GM23338 (cell line): ENCODE data around the gene VIP. TPM values are rescaled to one million over a fixed set of nuclear protein-coding genes. Genes with fewer than 3 reads are reported as not detected.
"Not testable (repeated sequence)": the region's sequence is repeated elsewhere in the genome, so short reads cannot be mapped to it uniquely, and the experiment has no call there.

Experiments used
- ATAC-seq: fragments of 200-7000 bp; cut with Tn5 transposase; 3 replicates; pipeline ENCODE4 v1.9.1; 2020
- DNase-seq: peaks from one replicate; pipeline ENCODE4 v3.0.0-alpha.2; 2015; ENCODE audit warnings: low spot score
- H2AFZ ChIP-seq: fragments of 200-600 bp; sonication (generic); 2 replicates; pipeline ENCODE4 v1.8.0; 2016; ENCODE audit warnings: antibody characterized with exemption, mild to moderate bottlenecking, moderate library complexity
- H3F3A ChIP-seq: fragments of 200-600 bp; sonication (generic); replicated peaks from 2 replicates; pipeline ENCODE4 v1.8.0; 2017; ENCODE audit warnings: antibody characterized with exemption, mixed run types, low read depth
- H3K27ac ChIP-seq: fragments of 200-600 bp; sonication (generic); 2 replicates; pipeline ENCODE4 v1.6.1; 2016; ENCODE audit warnings: low read depth
- H3K27me3 ChIP-seq: fragments of 200-600 bp; sonication (generic); 2 replicates; pipeline ENCODE4 v1.8.0; 2016; ENCODE audit warnings: mild to moderate bottlenecking, mixed run types, moderate library complexity; ENCODE audit not compliant: insufficient read depth
- H3K36me3 ChIP-seq: fragments of 200-600 bp; sonication (generic); 2 replicates; pipeline ENCODE4 v1.8.0; 2016; ENCODE audit warnings: mild to moderate bottlenecking; ENCODE audit not compliant: insufficient read depth
- H3K4me1 ChIP-seq: fragments of 200-600 bp; sonication (generic); 2 replicates; pipeline ENCODE4 v1.8.0; 2016; ENCODE audit warnings: mild to moderate bottlenecking, moderate library complexity; ENCODE audit not compliant: insufficient read depth
- H3K4me2 ChIP-seq: fragments of 200-600 bp; sonication (generic); 2 replicates; pipeline ENCODE4 v1.7.1; 2017; ENCODE audit warnings: mixed run types
- H3K4me3 ChIP-seq: fragments of 200-600 bp; sonication (generic); 2 replicates; pipeline ENCODE4 v1.6.1; 2016; ENCODE audit warnings: mixed run types
- H3K79me2 ChIP-seq: fragments of 200-600 bp; sonication (generic); replicated peaks from 2 replicates; pipeline ENCODE4 v1.8.0; 2017; ENCODE audit warnings: mild to moderate bottlenecking; ENCODE audit not compliant: insufficient read depth
- H3K9me2 ChIP-seq: fragments of 200-600 bp; sonication (generic); 2 replicates; pipeline ENCODE4 v1.8.0; 2017; ENCODE audit not compliant: insufficient read depth
- H4K20me1 ChIP-seq: fragments of 200-600 bp; sonication (generic); replicated peaks from 2 replicates; pipeline ENCODE4 v1.8.0; 2017; ENCODE audit warnings: mild to moderate bottlenecking; ENCODE audit not compliant: insufficient read depth
- H3K27ac Mint-ChIP-seq: 2 replicates; pipeline ENCODE4 v1.8.0; 2020; ENCODE audit warnings: inconsistent platforms, mild to moderate bottlenecking, moderate library complexity, mixed read lengths
- H3K27me3 Mint-ChIP-seq: 3 replicates; pipeline ENCODE4 v1.8.0; 2022; ENCODE audit warnings: low read depth, mild to moderate bottlenecking, moderate library complexity, mixed read lengths, inconsistent platforms; ENCODE audit not compliant: insufficient read depth, poor library complexity
- H3K36me3 Mint-ChIP-seq: 3 replicates; pipeline ENCODE4 v1.8.0; 2021; ENCODE audit warnings: low read depth, mild to moderate bottlenecking, inconsistent platforms, moderate library complexity, mixed read lengths
- H3K4me1 Mint-ChIP-seq: 3 replicates; pipeline ENCODE4 v1.8.0; 2020; ENCODE audit warnings: mild to moderate bottlenecking, inconsistent platforms, mixed read lengths
- H3K4me3 Mint-ChIP-seq: 3 replicates; pipeline ENCODE4 v1.8.0; 2021; ENCODE audit warnings: moderate library complexity, mild to moderate bottlenecking, inconsistent platforms, mixed read lengths
- H3K9me3 Mint-ChIP-seq: 3 replicates; pipeline ENCODE4 v1.8.0; 2020; ENCODE audit warnings: moderate library complexity, mild to moderate bottlenecking, inconsistent platforms, mixed read lengths
- CREB1 ChIP-seq: fragments of 250-450 bp; sonication (Bioruptor Pico); IDR thresholded peaks from 2 replicates; pipeline ENCODE4 v1.5.0; 2020; ENCODE audit warnings: low read depth, mild to moderate bottlenecking, moderate library complexity
- EZH2phosphoT487 ChIP-seq: fragments of 200-600 bp; sonication (generic); IDR thresholded peaks from one replicate; pipeline ENCODE4 v1.8.1; 2018; ENCODE audit warnings: antibody characterized with exemption; ENCODE audit not compliant: unreplicated experiment
- JUNB ChIP-seq: IDR thresholded peaks from one replicate; pipeline ENCODE4 v1.6.1; 2016; ENCODE audit warnings: antibody characterized with exemption; ENCODE audit not compliant: unreplicated experiment
- NANOG ChIP-seq: IDR thresholded peaks from 2 replicates; pipeline ENCODE4 v1.6.1; 2016; ENCODE audit warnings: antibody characterized with exemption, borderline replicate concordance
- STAT1 ChIP-seq: IDR thresholded peaks from one replicate; pipeline ENCODE4 v1.6.1; 2016; ENCODE audit warnings: antibody characterized with exemption; ENCODE audit not compliant: unreplicated experiment
- ZNF114 ChIP-seq: fragments of 250-450 bp; sonication (Bioruptor Pico); IDR thresholded peaks from 2 replicates; pipeline ENCODE4 v1.5.0; 2020; ENCODE audit warnings: mild to moderate bottlenecking, moderate library complexity
- ZNF331 ChIP-seq: fragments of 250-450 bp; sonication (Bioruptor Pico); IDR thresholded peaks from 2 replicates; pipeline ENCODE4 v1.5.0; 2020; ENCODE audit warnings: low read depth, mild to moderate bottlenecking, moderate library complexity
- polyA plus RNA-seq: library from polyadenylated mRNA; unstranded; fragments of >200 nt; fragmentation: Nextera tagmentation; extraction: Ambion mirVana; gene quantifications from 2 replicates; pipeline ENCODE4 v1.2.1, GENCODE V29; 2016
- total RNA-seq: library from RNA; depleted of rRNA; stranded (reverse); fragments of >200 nt; shearing (Covaris generic); gene quantifications from 2 replicates; pipeline ENCODE4 v1.2.3, GENCODE V29; 2014
- TF ChIP-seq, protein P1 (sequence below): IDR thresholded peaks from 2 replicates; pipeline ENCODE4 v1.6.1; 2016; ENCODE audit warnings: antibody characterized with exemption
- TF ChIP-seq, protein P2 (sequence below), 2 experiments: fragments of 200-600 bp in 1 of 2; sonication (generic) in 1 of 2; conservative IDR thresholded peaks; 2 replicates each; pipeline versions ENCODE4 v1.5.1 to v1.6.1; 2016 to 2017; ENCODE audit warnings: antibody characterized with exemption in 2 of 2, low read depth in 2 of 2, mild to moderate bottlenecking in 2 of 2, moderate library complexity in 1 of 2
- TF ChIP-seq, protein P3 (sequence below): fragments of 250-450 bp; sonication (Bioruptor Pico); IDR thresholded peaks from 2 replicates; pipeline ENCODE4 v1.5.0; 2020; ENCODE audit warnings: mild to moderate bottlenecking, moderate library complexity

Gene VIP
- total and polyA plus RNA-seq, 2 experiments from 2014 or later = not detected

GRCh38 chr6:152701863-152702401, 48.7 kb upstream of the VIP start:
- Histone ChIP-seq H4K20me1 (no peaks in the 10 kb centered on the region), H3K9me2 (no peaks in the 10 kb centered on the region), H3K27ac (no peak overlapping the region), H3K4me3 (no peak overlapping the region), H3K79me2 (no peaks in the 10 kb centered on the region), H2AFZ (peak overlapping the region; percentile 20; the same call in 1 of the 2 replicates), H3K4me2 (no peak overlapping the region), H3K4me1 (peaks cover 18% of the 10 kb centered on the region), H3K27me3 (no peaks in the 10 kb centered on the region), H3F3A (no peaks in the 10 kb centered on the region), H3K36me3 (no peaks in the 10 kb centered on the region)
- no peaks in the 10 kb centered on the region for H3K9me3 Mint-ChIP-seq
- H3K27me3 Mint-ChIP-seq = peaks cover 1% of the 10 kb centered on the region
- DNase-seq (no peak), ATAC-seq (peak; percentile 73)
- no peaks in the 10 kb centered on the region for H3K36me3 Mint-ChIP-seq
- H3K4me1 Mint-ChIP-seq = peaks cover 9% of the 10 kb centered on the region
- H3K27ac Mint-ChIP-seq = 0 out of 2 replicates have a peak overlapping the region, but pooled peaks have one; percentile 17
- no peak for TF ChIP-seq EZH2phosphoT487
- TF ChIP-seq CREB1 (CRISPR knock-in tag) = no peak
- TF ChIP-seq STAT1 = no peak
- TF ChIP-seq, protein P1, sequence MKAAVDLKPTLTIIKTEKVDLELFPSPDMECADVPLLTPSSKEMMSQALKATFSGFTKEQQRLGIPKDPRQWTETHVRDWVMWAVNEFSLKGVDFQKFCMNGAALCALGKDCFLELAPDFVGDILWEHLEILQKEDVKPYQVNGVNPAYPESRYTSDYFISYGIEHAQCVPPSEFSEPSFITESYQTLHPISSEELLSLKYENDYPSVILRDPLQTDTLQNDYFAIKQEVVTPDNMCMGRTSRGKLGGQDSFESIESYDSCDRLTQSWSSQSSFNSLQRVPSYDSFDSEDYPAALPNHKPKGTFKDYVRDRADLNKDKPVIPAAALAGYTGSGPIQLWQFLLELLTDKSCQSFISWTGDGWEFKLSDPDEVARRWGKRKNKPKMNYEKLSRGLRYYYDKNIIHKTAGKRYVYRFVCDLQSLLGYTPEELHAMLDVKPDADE = no peak
- no peak for TF ChIP-seq ZNF331 (CRISPR knock-in tag)
- TF ChIP-seq, protein P2, sequence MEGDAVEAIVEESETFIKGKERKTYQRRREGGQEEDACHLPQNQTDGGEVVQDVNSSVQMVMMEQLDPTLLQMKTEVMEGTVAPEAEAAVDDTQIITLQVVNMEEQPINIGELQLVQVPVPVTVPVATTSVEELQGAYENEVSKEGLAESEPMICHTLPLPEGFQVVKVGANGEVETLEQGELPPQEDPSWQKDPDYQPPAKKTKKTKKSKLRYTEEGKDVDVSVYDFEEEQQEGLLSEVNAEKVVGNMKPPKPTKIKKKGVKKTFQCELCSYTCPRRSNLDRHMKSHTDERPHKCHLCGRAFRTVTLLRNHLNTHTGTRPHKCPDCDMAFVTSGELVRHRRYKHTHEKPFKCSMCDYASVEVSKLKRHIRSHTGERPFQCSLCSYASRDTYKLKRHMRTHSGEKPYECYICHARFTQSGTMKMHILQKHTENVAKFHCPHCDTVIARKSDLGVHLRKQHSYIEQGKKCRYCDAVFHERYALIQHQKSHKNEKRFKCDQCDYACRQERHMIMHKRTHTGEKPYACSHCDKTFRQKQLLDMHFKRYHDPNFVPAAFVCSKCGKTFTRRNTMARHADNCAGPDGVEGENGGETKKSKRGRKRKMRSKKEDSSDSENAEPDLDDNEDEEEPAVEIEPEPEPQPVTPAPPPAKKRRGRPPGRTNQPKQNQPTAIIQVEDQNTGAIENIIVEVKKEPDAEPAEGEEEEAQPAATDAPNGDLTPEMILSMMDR (conservative IDR thresholded peaks at IDR 0.05; ENCODE audit: low read depth in 2 of 2) = no peak
- TF ChIP-seq ZNF114 (CRISPR knock-in tag) = no peak
- TF ChIP-seq JUNB = no peak
- TF ChIP-seq NANOG = no peak
- TF ChIP-seq, protein P3, sequence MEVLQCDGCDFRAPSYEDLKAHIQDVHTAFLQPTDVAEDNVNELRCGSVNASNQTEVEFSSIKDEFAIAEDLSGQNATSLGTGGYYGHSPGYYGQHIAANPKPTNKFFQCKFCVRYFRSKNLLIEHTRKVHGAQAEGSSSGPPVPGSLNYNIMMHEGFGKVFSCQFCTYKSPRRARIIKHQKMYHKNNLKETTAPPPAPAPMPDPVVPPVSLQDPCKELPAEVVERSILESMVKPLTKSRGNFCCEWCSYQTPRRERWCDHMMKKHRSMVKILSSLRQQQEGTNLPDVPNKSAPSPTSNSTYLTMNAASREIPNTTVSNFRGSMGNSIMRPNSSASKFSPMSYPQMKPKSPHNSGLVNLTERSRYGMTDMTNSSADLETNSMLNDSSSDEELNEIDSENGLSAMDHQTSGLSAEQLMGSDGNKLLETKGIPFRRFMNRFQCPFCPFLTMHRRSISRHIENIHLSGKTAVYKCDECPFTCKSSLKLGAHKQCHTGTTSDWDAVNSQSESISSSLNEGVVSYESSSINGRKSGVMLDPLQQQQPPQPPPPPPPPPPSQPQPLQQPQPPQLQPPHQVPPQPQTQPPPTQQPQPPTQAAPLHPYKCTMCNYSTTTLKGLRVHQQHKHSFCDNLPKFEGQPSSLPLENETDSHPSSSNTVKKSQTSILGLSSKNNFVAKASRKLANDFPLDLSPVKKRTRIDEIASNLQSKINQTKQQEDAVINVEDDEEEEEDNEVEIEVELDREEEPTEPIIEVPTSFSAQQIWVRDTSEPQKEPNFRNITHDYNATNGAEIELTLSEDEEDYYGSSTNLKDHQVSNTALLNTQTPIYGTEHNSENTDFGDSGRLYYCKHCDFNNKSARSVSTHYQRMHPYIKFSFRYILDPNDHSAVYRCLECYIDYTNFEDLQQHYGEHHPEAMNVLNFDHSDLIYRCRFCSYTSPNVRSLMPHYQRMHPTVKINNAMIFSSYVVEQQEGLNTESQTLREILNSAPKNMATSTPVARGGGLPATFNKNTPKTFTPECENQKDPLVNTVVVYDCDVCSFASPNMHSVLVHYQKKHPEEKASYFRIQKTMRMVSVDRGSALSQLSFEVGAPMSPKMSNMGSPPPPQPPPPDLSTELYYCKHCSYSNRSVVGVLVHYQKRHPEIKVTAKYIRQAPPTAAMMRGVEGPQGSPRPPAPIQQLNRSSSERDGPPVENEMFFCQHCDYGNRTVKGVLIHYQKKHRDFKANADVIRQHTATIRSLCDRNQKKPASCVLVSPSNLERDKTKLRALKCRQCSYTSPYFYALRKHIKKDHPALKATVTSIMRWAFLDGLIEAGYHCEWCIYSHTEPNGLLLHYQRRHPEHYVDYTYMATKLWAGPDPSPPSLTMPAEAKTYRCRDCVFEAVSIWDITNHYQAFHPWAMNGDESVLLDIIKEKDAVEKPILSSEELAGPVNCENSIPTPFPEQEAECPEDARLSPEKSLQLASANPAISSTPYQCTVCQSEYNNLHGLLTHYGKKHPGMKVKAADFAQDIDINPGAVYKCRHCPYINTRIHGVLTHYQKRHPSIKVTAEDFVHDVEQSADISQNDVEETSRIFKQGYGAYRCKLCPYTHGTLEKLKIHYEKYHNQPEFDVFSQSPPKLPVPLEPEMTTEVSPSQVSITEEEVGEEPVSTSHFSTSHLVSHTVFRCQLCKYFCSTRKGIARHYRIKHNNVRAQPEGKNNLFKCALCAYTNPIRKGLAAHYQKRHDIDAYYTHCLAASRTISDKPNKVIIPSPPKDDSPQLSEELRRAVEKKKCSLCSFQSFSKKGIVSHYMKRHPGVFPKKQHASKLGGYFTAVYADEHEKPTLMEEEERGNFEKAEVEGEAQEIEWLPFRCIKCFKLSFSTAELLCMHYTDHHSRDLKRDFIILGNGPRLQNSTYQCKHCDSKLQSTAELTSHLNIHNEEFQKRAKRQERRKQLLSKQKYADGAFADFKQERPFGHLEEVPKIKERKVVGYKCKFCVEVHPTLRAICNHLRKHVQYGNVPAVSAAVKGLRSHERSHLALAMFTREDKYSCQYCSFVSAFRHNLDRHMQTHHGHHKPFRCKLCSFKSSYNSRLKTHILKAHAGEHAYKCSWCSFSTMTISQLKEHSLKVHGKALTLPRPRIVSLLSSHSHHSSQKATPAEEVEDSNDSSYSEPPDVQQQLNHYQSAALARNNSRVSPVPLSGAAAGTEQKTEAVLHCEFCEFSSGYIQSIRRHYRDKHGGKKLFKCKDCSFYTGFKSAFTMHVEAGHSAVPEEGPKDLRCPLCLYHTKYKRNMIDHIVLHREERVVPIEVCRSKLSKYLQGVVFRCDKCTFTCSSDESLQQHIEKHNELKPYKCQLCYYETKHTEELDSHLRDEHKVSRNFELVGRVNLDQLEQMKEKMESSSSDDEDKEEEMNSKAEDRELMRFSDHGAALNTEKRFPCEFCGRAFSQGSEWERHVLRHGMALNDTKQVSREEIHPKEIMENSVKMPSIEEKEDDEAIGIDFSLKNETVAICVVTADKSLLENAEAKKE = no peak
- H3K4me3 Mint-ChIP-seq = no peak overlapping the region

- H3K79me2 ChIP-seq, H3K27ac Mint-ChIP-seq: not testable (repeated sequence)
Observed at GRCh38 chr6:152703750-152704149, 46.8 kb upstream of the VIP start.

More at GRCh38 chr6:152703750-152704149, 46.8 kb upstream of the VIP start:
- H3K36me3 Mint-ChIP-seq, H3K9me3 Mint-ChIP-seq, H2AFZ ChIP-seq, H3K27me3 ChIP-seq, H3K4me2 ChIP-seq, H3K4me3 Mint-ChIP-seq, H3K36me3 ChIP-seq, H3K27me3 Mint-ChIP-seq, ATAC-seq, H3K4me1 Mint-ChIP-seq, H4K20me1 ChIP-seq, H3K9me2 ChIP-seq, H3K4me3 ChIP-seq, DNase-seq, H3F3A ChIP-seq, H3K27ac ChIP-seq: not testable (repeated sequence)
- peaks cover 18% of the 10 kb centered on the region for H3K4me1 ChIP-seq
